SU-DHL-6 (cell line): Measurements from ENCODE around the gene LIPT2.

ENCODE experiments used
- CTCF ChIP-seq: fragments of 200-600 bp; sonication (generic); IDR thresholded peaks from one replicate; pipeline ENCODE4 v1.5.1; 2017; ENCODE audit warnings: antibody characterized with exemption, mild to moderate bottlenecking, low read length, moderate library complexity; ENCODE audit not compliant: insufficient read depth, poor library complexity, severe bottlenecking
- EZH2phosphoT487 ChIP-seq: fragments of 200-600 bp; sonication (generic), shearing (Covaris generic); conservative IDR thresholded peaks from 2 replicates; pipeline ENCODE4 v1.6.1; 2018; ENCODE audit warnings: mild to moderate bottlenecking, antibody characterized with exemption, low read length, moderate library complexity, mixed read lengths

GRCh38 chr11:74494916-74495315, 1.4 kb upstream of the LIPT2 start:
- TF ChIP-seq CTCF = no peak
- no peak for TF ChIP-seq EZH2phosphoT487
